Upper lobe of left lung (tissue), 4 donors: ENCODE results near the gene USP3.

Experiments used
- POLR2A ChIP-seq, 4 donors: fragments of 450-650 bp; IDR thresholded peaks; one replicate each; pipeline ENCODE4 v1.5.1; 2016 to 2017; ENCODE audit warnings: antibody characterized with exemption in 4 of 4, mild to moderate bottlenecking in 2 of 4
- TF ChIP-seq, protein P1 (sequence below), 6 experiments: fragments of 450-650 bp in 4 of 6; fragments of 200-600 bp in 2 of 6; sonication (generic) in 2 of 6; IDR thresholded peaks; one replicate each; pipeline ENCODE4 v1.5.1; 2016 to 2019; ENCODE audit warnings: antibody characterized with exemption in 6 of 6

GRCh38 chr15:63487076-63487757 is 17.2 kb upstream of the USP3 start:
- TF ChIP-seq, protein P1, sequence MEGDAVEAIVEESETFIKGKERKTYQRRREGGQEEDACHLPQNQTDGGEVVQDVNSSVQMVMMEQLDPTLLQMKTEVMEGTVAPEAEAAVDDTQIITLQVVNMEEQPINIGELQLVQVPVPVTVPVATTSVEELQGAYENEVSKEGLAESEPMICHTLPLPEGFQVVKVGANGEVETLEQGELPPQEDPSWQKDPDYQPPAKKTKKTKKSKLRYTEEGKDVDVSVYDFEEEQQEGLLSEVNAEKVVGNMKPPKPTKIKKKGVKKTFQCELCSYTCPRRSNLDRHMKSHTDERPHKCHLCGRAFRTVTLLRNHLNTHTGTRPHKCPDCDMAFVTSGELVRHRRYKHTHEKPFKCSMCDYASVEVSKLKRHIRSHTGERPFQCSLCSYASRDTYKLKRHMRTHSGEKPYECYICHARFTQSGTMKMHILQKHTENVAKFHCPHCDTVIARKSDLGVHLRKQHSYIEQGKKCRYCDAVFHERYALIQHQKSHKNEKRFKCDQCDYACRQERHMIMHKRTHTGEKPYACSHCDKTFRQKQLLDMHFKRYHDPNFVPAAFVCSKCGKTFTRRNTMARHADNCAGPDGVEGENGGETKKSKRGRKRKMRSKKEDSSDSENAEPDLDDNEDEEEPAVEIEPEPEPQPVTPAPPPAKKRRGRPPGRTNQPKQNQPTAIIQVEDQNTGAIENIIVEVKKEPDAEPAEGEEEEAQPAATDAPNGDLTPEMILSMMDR (IDR thresholded peaks at IDR 0.05): peak; percentile 85 to 93 (median 87)
- TF ChIP-seq POLR2A (IDR thresholded peaks at IDR 0.05): no peak
